T-cell (primary cell): ENCODE measurements around the gene EVC. TPM values are rescaled to one million over a fixed set of nuclear protein-coding genes. Genes with fewer than 3 reads are reported as not detected.

ENCODE experiments used
- ATAC-seq, 4 experiments: fragments of 200-7000 bp in 3 of 4; fragments of 150-1000 bp in 1 of 4; cut with Tn5 transposase; replicated peaks in 1 of 4; 1 replicate in 3 of 4; 2 replicates in 1 of 4; pipeline ENCODE4 v1.10.0; 2021; ENCODE audit warnings: moderate library complexity in 3 of 4, mild to moderate bottlenecking in 2 of 4, moderate number of reproducible peaks in 1 of 4
- CTCF ChIA-PET, 2 donors: fragments of 300-600 bp; sonication (Branson Sonifier 250); formaldehyde crosslinking; loops; one replicate each; lab custom pipeline; 2022; ENCODE audit warnings: antibody characterized with exemption in 2 of 2; lab: Charles Lee
- POLR2A ChIA-PET, 2 donors: fragments of 300-600 bp; sonication (Branson Sonifier 250); formaldehyde crosslinking; loops; one replicate each; lab custom pipeline; 2022; ENCODE audit warnings: antibody characterized with exemption in 2 of 2; lab: Charles Lee
- DNase-seq, 35 experiments: peaks; one replicate each; pipeline versions ENCODE4 v3.0.0 to v3.0.0-alpha.2; 2013 to 2023
- H3K27ac ChIP-seq: one replicate; pipeline ENCODE4 v1.5.1; 2013; ENCODE audit warnings: low read length
- H3K27me3 ChIP-seq, 2 experiments: replicated peaks in 1 of 2; 1 replicate in 1 of 2; 2 replicates in 1 of 2; pipeline versions ENCODE4 v1.6.1 to v1.7.0; 2013; ENCODE audit warnings: low read length in 1 of 2, mixed read lengths in 1 of 2; ENCODE audit not compliant: control insufficient read depth in 2 of 2, insufficient read depth in 2 of 2; ENCODE audit errors: extremely low read depth in 1 of 2
- H3K36me3 ChIP-seq, 2 donors: 1 replicate in 1 of 2; 2 replicates in 1 of 2; pipeline versions ENCODE4 v1.6.1 to v1.7.0; 2013; ENCODE audit warnings: low read length in 1 of 2; ENCODE audit not compliant: control insufficient read depth in 2 of 2, insufficient read depth in 1 of 2; ENCODE audit errors: extremely low read depth in 1 of 2
- H3K4me1 ChIP-seq, 2 experiments: 1 replicate in 1 of 2; 2 replicates in 1 of 2; pipeline versions ENCODE4 v1.6.1 to v1.7.0; 2013; ENCODE audit warnings: low read length in 2 of 2, mixed read lengths in 1 of 2; ENCODE audit not compliant: insufficient read depth in 2 of 2, control insufficient read depth in 1 of 2; ENCODE audit errors: extremely low read depth in 1 of 2
- H3K4me3 ChIP-seq, 2 donors: 1 replicate in 1 of 2; 2 replicates in 1 of 2; pipeline versions ENCODE4 v1.5.1 to v1.7.0; 2013; ENCODE audit warnings: mild to moderate bottlenecking in 2 of 2, low read length in 1 of 2, moderate library complexity in 1 of 2; ENCODE audit not compliant: control insufficient read depth in 1 of 2; ENCODE audit errors: extremely low read depth in 1 of 2
- H3K9me3 ChIP-seq: 2 replicates; pipeline ENCODE4 v1.7.0; 2013
- H3K27ac Mint-ChIP-seq, 2 donors: one replicate each; pipeline ENCODE4 v1.8.0; 2020 to 2021; ENCODE audit warnings: mild to moderate bottlenecking in 2 of 2, mixed read lengths in 2 of 2
- H3K27me3 Mint-ChIP-seq, 2 donors: one replicate each; pipeline ENCODE4 v1.8.0; 2021 to 2022; ENCODE audit warnings: mixed read lengths in 2 of 2
- H3K36me3 Mint-ChIP-seq: one replicate; pipeline ENCODE4 v1.8.0; 2021; ENCODE audit warnings: mixed read lengths
- H3K4me1 Mint-ChIP-seq, 3 donors: one replicate each; pipeline ENCODE4 v1.8.0; 2020 to 2022; ENCODE audit warnings: mixed read lengths in 3 of 3, mild to moderate bottlenecking in 1 of 3
- H3K4me3 Mint-ChIP-seq, 3 donors: one replicate each; pipeline ENCODE4 v1.8.0; 2020 to 2022; ENCODE audit warnings: mild to moderate bottlenecking in 3 of 3, mixed read lengths in 3 of 3, moderate library complexity in 3 of 3
- H3K9me3 Mint-ChIP-seq, 3 donors: one replicate each; pipeline ENCODE4 v1.8.0; 2020 to 2022; ENCODE audit warnings: mixed read lengths in 3 of 3
- WGBS: methylation state at CpG from one replicate; pipeline ENCODE4 v1.1.5; 2013; ENCODE audit warnings: missing lambda C conversion rate; ENCODE audit not compliant: insufficient coverage; 5-methylcytosine and 5-hydroxymethylcytosine counted together
- total RNA-seq, 35 experiments: library from RNA in 6 of 35; stranded (reverse) in 6 of 35; fragments of 120-200 nt in 1 of 35; gene quantifications; one replicate each; pipeline versions ENCODE4 v1.2.1 to v1.2.4 and lab custom pipeline; 2013 to 2026

Gene EVC
- total RNA-seq, 5 donors from 2014 or later (not counting 1 experiment from before 2014, with no cell fraction given): 0.40 to 3.6 (median 1.6) TPM

DNA sequence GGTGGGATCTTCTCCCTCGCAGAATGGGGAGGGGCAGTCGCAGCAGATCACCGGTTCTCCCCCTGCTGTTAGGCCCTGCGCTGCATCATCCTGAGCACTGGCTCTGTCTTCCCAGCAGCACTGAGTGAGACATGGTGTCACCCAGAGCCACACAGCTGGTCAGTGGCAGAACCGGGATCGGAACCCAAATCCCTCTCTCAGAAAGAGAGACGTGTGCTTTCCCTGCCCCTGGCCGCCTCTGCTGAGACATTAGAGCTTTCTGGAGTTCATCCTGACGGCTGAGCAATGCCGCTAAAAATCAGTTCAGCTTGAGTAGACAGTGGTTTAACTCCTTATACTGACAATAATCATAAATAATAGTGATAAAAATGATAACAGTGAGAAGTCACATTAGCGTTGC, 87.9 kb downstream of the EVC start:
- H3K36me3 ChIP-seq: no peaks in the 10 kb centered on the region
- peaks cover 0 to 8% of the 10 kb centered on the region in 2 experiments for H3K27me3 ChIP-seq
- no peak overlapping the region for H3K27ac Mint-ChIP-seq
- POLR2A ChIA-PET: no interaction called here
- H3K36me3 Mint-ChIP-seq: no peaks in the 10 kb centered on the region
- H3K4me1 Mint-ChIP-seq: no peaks in the 10 kb centered on the region
- ATAC-seq (no peak), DNase-seq (no peak)
- peaks cover 0 to 3% of the 10 kb centered on the region in 2 donors for H3K27me3 Mint-ChIP-seq
- H3K27ac ChIP-seq: no peak overlapping the region
- no peak overlapping the region for H3K4me3 Mint-ChIP-seq
- no peak overlapping the region for H3K4me3 ChIP-seq
- peaks cover 0 to 4% (median 4%) of the 10 kb centered on the region in 3 donors for H3K9me3 Mint-ChIP-seq
- H3K4me1 ChIP-seq: no peaks in the 10 kb centered on the region
- WGBS: 97% methylated on average over 8 of the region's 11 CpGs
- CTCF ChIA-PET: no interaction called here
- H3K9me3 ChIP-seq: no peaks in the 10 kb centered on the region

DNA sequence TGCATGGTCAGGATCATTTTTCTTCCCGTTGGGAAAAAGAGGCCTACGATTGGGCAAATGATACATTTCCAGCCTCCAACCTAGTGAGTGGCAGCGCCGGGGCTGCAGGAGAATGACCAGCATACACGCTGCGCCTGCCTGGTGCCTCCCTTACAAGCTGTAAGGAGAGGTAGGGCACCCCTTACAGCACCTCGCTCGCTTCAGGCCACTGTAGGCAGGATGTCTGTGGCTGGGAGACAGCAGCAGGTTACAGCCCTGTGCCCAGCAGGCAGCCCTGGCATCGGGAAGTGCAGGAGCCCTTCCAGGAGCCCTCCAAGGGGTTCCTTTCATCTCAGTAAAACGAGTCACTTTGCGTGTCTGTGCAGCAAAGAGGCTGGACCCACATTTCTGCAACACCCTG, 88.4 kb downstream of the EVC start:
- H3K4me1 Mint-ChIP-seq: no peaks in the 10 kb centered on the region
- H3K27ac ChIP-seq: no peak overlapping the region
- H3K27me3 Mint-ChIP-seq: peaks cover 0 to 3% of the 10 kb centered on the region in 2 donors
- ATAC-seq: no peak
- no peak overlapping the region for H3K27ac Mint-ChIP-seq
- no peak overlapping the region for H3K4me3 ChIP-seq
- H3K36me3 Mint-ChIP-seq: no peaks in the 10 kb centered on the region
- DNase-seq: no peak
- H3K4me3 Mint-ChIP-seq: no peak overlapping the region
- ChIA-PET CTCF (no interaction called here), POLR2A (no interaction called here)
- H3K36me3 ChIP-seq: no peaks in the 10 kb centered on the region
- peaks cover 0 to 8% of the 10 kb centered on the region in 2 experiments for H3K27me3 ChIP-seq
- H3K9me3 ChIP-seq: no peaks in the 10 kb centered on the region
- WGBS: 88% methylated on average over 9 of the region's 11 CpGs
- H3K9me3 Mint-ChIP-seq: peaks cover 0 to 4% (median 4%) of the 10 kb centered on the region in 3 donors
- H3K4me1 ChIP-seq: no peaks in the 10 kb centered on the region

DNA sequence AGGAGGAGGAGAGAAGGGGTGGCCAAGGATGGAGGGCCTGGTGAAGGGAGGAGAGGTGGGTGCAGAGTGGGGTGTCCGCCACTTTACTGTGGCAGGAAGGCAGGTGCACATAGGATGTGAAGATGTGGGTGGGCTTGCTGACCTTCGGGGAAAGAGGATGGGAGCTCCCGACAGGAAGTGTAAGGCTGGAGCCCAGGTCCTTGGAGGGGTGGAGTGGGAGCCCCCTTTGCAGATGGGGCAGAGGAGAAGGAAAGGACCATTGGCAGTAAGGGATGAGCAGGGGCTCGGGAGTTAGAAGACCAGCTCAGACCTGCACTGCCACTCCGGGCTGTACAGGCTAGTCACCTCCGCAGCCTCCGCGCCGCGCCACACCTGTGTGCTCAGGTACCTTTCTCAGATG, 89.5 kb downstream of the EVC start:
- Histone ChIP-seq H3K36me3 (no peaks in the 10 kb centered on the region), H3K4me3 (no peak overlapping the region), H3K27ac (no peak overlapping the region), H3K9me3 (no peaks in the 10 kb centered on the region), H3K27me3 (peaks cover 0 to 8% of the 10 kb centered on the region in 2 experiments), H3K4me1 (no peaks in the 10 kb centered on the region)
- ATAC-seq: no peak
- no peak for DNase-seq
- H3K9me3 Mint-ChIP-seq: peaks cover 0 to 4% (median 4%) of the 10 kb centered on the region in 3 donors
- CTCF ChIA-PET: no interaction called here
- no peaks in the 10 kb centered on the region for H3K4me1 Mint-ChIP-seq
- H3K36me3 Mint-ChIP-seq: no peaks in the 10 kb centered on the region
- H3K27me3 Mint-ChIP-seq: peaks cover 0 to 3% of the 10 kb centered on the region in 2 donors
- POLR2A ChIA-PET: no interaction called here
- H3K4me3 Mint-ChIP-seq: no peak overlapping the region
- 80% methylated on average over 4 of the region's 10 CpGs for WGBS
- H3K27ac Mint-ChIP-seq: no peak overlapping the region

DNA sequence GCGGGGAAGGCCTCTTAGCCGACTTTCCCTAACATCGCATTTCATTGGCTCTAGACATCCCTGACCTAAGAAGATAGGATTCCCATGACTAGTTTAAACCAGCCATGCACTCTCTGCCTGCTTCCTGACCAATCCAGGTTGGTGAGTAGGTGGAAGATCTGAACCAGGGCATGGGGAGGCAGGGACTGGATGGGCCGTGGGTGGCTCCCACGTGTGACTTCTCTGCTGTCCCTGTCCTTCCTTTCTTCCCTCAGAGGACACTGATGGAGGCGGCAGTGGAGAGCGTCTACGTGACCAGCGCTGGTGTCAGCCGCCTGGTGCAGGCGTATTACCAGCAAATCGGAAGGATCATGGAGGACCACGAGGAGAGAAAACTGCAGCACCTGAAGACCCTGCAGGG, 90.7 kb downstream of the EVC start:
- H3K27me3 ChIP-seq: peaks cover 0 to 8% of the 10 kb centered on the region in 2 experiments
- POLR2A ChIA-PET: no interaction called here
- CTCF ChIA-PET: no interaction called here
- H3K9me3 ChIP-seq: no peaks in the 10 kb centered on the region
- H3K36me3 ChIP-seq: no peaks in the 10 kb centered on the region
- no peak for ATAC-seq
- 80% methylated on average over 10 of the region's 13 CpGs for WGBS
- no peak overlapping the region for H3K4me3 ChIP-seq
- Mint-ChIP-seq H3K36me3 (no peaks in the 10 kb centered on the region), H3K9me3 (no peaks in the 10 kb centered on the region), H3K4me3 (no peak overlapping the region), H3K27me3 (peaks cover 0 to 3% of the 10 kb centered on the region in 2 donors), H3K27ac (no peak overlapping the region), H3K4me1 (no peaks in the 10 kb centered on the region)
- DNase-seq: no peak
- no peak overlapping the region for H3K27ac ChIP-seq
- H3K4me1 ChIP-seq: no peaks in the 10 kb centered on the region

DNA sequence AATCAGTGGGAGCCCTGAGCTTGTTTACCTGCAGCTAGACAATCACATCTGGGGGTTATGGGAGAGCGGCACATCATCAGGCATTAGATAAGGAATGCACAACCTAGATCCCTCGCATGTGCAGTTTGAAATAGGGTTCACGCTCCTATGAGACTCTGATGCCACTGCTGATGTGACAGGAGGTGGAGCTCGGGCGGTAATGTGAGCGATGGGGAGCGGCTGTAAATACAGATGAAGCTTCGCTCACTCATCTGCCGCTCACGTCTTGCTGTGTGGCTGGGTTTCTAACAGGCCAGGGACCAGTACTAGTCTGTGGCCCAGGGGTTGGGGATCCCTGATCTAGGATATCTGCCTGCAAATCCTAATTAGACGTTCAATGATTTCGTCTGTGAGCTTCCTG, 91.6 kb downstream of the EVC start:
- Mint-ChIP-seq H3K27ac (no peak overlapping the region), H3K4me3 (no peak overlapping the region), H3K9me3 (no peaks in the 10 kb centered on the region), H3K4me1 (no peaks in the 10 kb centered on the region), H3K36me3 (no peaks in the 10 kb centered on the region), H3K27me3 (peaks cover 0 to 8% of the 10 kb centered on the region in 2 donors)
- Histone ChIP-seq H3K27ac (no peak overlapping the region), H3K36me3 (no peaks in the 10 kb centered on the region), H3K4me3 (no peak overlapping the region), H3K9me3 (no peaks in the 10 kb centered on the region), H3K4me1 (no peaks in the 10 kb centered on the region), H3K27me3 (peaks cover 0 to 11% of the 10 kb centered on the region in 2 experiments)
- POLR2A ChIA-PET: no interaction called here
- WGBS: 87% methylated on average over 12 of the region's 12 CpGs
- DNase-seq (no peak), ATAC-seq (no peak)
- CTCF ChIA-PET: no interaction called here

DNA sequence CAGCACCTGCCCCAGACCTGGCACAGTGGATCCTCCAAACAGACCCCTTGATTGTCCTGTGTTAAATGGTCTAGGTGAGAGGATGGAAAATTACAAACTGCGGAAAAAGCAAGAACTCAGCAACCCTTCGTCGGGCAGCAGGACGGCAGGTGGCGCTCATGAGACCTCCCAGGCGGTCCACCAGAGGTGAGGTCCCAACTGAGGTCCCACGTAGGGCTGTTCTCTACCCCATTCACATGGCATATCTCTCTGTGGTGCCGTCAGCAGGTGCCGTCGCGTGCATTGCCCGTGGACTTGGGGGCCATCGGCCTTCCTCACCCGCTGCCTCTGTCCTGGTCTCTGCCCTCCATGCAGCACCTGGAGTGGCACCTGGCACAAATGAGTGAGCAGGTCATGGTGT, 93.7 kb downstream of the EVC start:
- Mint-ChIP-seq H3K36me3 (no peaks in the 10 kb centered on the region), H3K27ac (no peak overlapping the region), H3K4me3 (no peak overlapping the region), H3K27me3 (peaks cover 0 to 5% of the 10 kb centered on the region in 2 donors), H3K9me3 (no peaks in the 10 kb centered on the region), H3K4me1 (no peaks in the 10 kb centered on the region)
- WGBS: 84% methylated on average over 9 of the region's 14 CpGs
- no peaks in the 10 kb centered on the region for H3K36me3 ChIP-seq
- ChIA-PET POLR2A (no interaction called here), CTCF (no interaction called here)
- DNase-seq (no peak), ATAC-seq (no peak)
- H3K4me1 ChIP-seq: no peaks in the 10 kb centered on the region
- no peak overlapping the region for H3K4me3 ChIP-seq
- peaks cover 0 to 14% of the 10 kb centered on the region in 2 experiments for H3K27me3 ChIP-seq
- no peaks in the 10 kb centered on the region for H3K9me3 ChIP-seq
- H3K27ac ChIP-seq: no peak overlapping the region

DNA sequence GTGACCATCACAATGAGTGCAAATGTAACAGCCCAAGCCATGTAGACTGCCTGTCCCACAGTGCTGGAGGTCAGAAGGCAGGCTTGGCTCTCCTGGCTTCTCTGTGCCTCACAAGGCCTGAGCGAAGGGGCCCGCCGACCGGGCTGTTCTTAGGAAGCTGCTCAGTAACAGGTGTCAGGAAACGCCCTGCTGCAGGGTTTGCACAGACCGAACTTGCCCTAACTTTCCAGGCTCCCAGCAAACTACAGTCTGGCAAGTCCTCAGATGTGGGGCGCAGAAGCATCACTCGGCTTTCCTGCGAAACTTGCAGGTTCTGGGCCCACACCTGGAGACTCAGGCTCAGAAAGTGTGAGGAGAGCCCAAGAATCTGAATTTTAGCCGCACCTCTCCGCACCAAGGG, 94.3 kb downstream of the EVC start:
- H3K9me3 ChIP-seq: no peaks in the 10 kb centered on the region
- ATAC-seq (no peak), DNase-seq (no peak)
- H3K4me3 Mint-ChIP-seq: no peak overlapping the region
- no peaks in the 10 kb centered on the region for H3K4me1 ChIP-seq
- no peaks in the 10 kb centered on the region for H3K36me3 Mint-ChIP-seq
- no peaks in the 10 kb centered on the region for H3K9me3 Mint-ChIP-seq
- peaks cover 0 to 5% of the 10 kb centered on the region in 2 donors for H3K27me3 Mint-ChIP-seq
- H3K36me3 ChIP-seq: no peaks in the 10 kb centered on the region
- H3K4me3 ChIP-seq: no peak overlapping the region
- WGBS: 89% methylated on average over 11 of the region's 11 CpGs
- ChIA-PET CTCF (no interaction called here), POLR2A (no interaction called here)
- H3K27me3 ChIP-seq: peaks cover 0 to 14% of the 10 kb centered on the region in 2 experiments
- no peak overlapping the region for H3K27ac Mint-ChIP-seq
- no peaks in the 10 kb centered on the region for H3K4me1 Mint-ChIP-seq
- H3K27ac ChIP-seq: no peak overlapping the region
